Measurements from ENCODE around the gene MED12L. TPM values are rescaled to one million over a fixed set of nuclear protein-coding genes. Genes with fewer than 3 reads are reported as not detected.

MED12L gene
- total and polyA plus RNA-seq, 10 of the 15 experiments (the other 5 are each of a cell fraction or from before 2014, with no cell fraction given) = 0.01 to 0.06 (median 0.03) TPM; not detected in 2

DNA sequence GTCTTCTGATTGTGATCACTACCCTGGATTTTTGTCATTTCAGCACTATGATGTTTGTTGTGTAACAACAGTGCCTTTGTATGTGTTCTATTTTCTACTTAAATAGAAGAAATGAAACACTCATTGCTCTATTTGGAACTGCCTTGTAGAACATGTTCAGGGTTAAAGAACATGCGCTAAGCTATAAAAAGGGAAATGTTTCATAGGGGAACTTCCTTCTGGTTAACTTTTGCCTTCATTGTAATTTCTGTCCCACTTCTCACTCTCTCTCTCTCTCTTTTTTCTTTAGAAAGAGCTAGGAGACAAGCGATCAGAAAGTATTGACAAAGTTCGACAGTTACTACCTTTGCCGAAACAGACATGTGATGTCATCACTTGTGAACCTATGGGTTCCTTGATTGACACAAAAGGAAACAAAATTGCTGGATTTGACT lies 299.3 kb downstream of the MED12L start, which contains the start of gene P2RY12 (continued):
- TF ChIP-seq CUX1 (IDR thresholded peaks at IDR 0.05; ENCODE audit: insufficient replicate concordance, low read depth, low read length) = peak; percentile 82
- 0 out of 2 replicates have a peak, but pooled peaks have one; percentile 32 for TF ChIP-seq PML (IDR thresholded peaks at IDR 0.05; ENCODE audit: low read length)
- peak; percentile 73 to 74 for TF ChIP-seq IKZF2 (IDR thresholded peaks at IDR 0.05)
- TF ChIP-seq SUZ12 (IDR thresholded peaks at IDR 0.05; ENCODE audit: unreplicated experiment) = no peak
- TF ChIP-seq, protein P1, sequence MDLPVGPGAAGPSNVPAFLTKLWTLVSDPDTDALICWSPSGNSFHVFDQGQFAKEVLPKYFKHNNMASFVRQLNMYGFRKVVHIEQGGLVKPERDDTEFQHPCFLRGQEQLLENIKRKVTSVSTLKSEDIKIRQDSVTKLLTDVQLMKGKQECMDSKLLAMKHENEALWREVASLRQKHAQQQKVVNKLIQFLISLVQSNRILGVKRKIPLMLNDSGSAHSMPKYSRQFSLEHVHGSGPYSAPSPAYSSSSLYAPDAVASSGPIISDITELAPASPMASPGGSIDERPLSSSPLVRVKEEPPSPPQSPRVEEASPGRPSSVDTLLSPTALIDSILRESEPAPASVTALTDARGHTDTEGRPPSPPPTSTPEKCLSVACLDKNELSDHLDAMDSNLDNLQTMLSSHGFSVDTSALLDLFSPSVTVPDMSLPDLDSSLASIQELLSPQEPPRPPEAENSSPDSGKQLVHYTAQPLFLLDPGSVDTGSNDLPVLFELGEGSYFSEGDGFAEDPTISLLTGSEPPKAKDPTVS (IDR thresholded peaks at IDR 0.05; ENCODE audit: low read depth, low read length) = no peak
- no peak for TF ChIP-seq PAX5 (IDR thresholded peaks at IDR 0.05; ENCODE audit: borderline replicate concordance, low read depth, low read length)
- no peak for TF ChIP-seq RBBP5 (conservative IDR thresholded peaks at IDR 0.05)
- no peak for TF ChIP-seq SMC3 (IDR thresholded peaks at IDR 0.05; ENCODE audit: borderline replicate concordance, low read length)
- TF ChIP-seq ZBTB40 (IDR thresholded peaks at IDR 0.05; ENCODE audit: borderline replicate concordance) = no peak; the same call in 1 of the 2 replicates
- no peak for TF ChIP-seq WRNIP1 (IDR thresholded peaks at IDR 0.05; ENCODE audit: borderline replicate concordance, low read depth, low read length)
- TF ChIP-seq, protein P2, sequence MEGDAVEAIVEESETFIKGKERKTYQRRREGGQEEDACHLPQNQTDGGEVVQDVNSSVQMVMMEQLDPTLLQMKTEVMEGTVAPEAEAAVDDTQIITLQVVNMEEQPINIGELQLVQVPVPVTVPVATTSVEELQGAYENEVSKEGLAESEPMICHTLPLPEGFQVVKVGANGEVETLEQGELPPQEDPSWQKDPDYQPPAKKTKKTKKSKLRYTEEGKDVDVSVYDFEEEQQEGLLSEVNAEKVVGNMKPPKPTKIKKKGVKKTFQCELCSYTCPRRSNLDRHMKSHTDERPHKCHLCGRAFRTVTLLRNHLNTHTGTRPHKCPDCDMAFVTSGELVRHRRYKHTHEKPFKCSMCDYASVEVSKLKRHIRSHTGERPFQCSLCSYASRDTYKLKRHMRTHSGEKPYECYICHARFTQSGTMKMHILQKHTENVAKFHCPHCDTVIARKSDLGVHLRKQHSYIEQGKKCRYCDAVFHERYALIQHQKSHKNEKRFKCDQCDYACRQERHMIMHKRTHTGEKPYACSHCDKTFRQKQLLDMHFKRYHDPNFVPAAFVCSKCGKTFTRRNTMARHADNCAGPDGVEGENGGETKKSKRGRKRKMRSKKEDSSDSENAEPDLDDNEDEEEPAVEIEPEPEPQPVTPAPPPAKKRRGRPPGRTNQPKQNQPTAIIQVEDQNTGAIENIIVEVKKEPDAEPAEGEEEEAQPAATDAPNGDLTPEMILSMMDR (IDR thresholded peaks at IDR 0.05 in 2 of 3, conservative IDR thresholded peaks at IDR 0.05 in 1 of 3; ENCODE audit: control insufficient read depth in 2 of 3, extremely low read depth in 1 of 3, insufficient read depth in 1 of 3, low read depth in 3 of 3, low read length in 3 of 3) = no peak
- no peak for TF ChIP-seq KDM1A (IDR thresholded peaks at IDR 0.05; ENCODE audit: borderline replicate concordance)
- no peak for TF ChIP-seq STAT3 (IDR thresholded peaks at IDR 0.05; ENCODE audit: low read depth, low read length)
- TF ChIP-seq ZNF622 (IDR thresholded peaks at IDR 0.05) = no peak
- TF ChIP-seq TCF12 (IDR thresholded peaks at IDR 0.05; ENCODE audit: low read depth, low read length) = no peak
- no peak for TF ChIP-seq NR2F1 (conservative IDR thresholded peaks at IDR 0.05)
- no peak for TF ChIP-seq CBX3 (IDR thresholded peaks at IDR 0.05; ENCODE audit: borderline replicate concordance, low read depth)
- peak in 1 of 2 experiments; percentile 64; a peak in 1 of 4 replicates for TF ChIP-seq ETV6 (conservative IDR thresholded peaks at IDR 0.05 in 1 of 2, IDR thresholded peaks at IDR 0.05 in 1 of 2; ENCODE audit: borderline replicate concordance in 1 of 2, low read depth in 1 of 2)

Measured in GM12878 (cell line).